Measurements from ENCODE around the gene ACER3. TPM values are rescaled to one million over a fixed set of nuclear protein-coding genes. Genes with fewer than 3 reads are reported as not detected.
A peak's percentile ranks its signal among the peaks of the same experiment; 100 is the strongest.

Gene ACER3
- total RNA-seq, 1 donor from 2014 or later: 25.7 TPM

GRCh38 chr11:77051511-77051910 is 190.8 kb downstream of the ACER3 start:
- peaks cover 5% of the 10 kb centered on the region for H3K4me1 Mint-ChIP-seq (ENCODE audit: low read depth, unreplicated experiment)
- peaks cover 5% of the 10 kb centered on the region for H3K36me3 Mint-ChIP-seq (ENCODE audit: unreplicated experiment)
- no peak overlapping the region for H3K27ac Mint-ChIP-seq (ENCODE audit: unreplicated experiment)
- no peaks in the 10 kb centered on the region for H3K27me3 Mint-ChIP-seq (ENCODE audit: unreplicated experiment)
- H3K9me3 Mint-ChIP-seq (ENCODE audit: unreplicated experiment): peaks cover 4% of the 10 kb centered on the region
- TF ChIP-seq, protein P1, sequence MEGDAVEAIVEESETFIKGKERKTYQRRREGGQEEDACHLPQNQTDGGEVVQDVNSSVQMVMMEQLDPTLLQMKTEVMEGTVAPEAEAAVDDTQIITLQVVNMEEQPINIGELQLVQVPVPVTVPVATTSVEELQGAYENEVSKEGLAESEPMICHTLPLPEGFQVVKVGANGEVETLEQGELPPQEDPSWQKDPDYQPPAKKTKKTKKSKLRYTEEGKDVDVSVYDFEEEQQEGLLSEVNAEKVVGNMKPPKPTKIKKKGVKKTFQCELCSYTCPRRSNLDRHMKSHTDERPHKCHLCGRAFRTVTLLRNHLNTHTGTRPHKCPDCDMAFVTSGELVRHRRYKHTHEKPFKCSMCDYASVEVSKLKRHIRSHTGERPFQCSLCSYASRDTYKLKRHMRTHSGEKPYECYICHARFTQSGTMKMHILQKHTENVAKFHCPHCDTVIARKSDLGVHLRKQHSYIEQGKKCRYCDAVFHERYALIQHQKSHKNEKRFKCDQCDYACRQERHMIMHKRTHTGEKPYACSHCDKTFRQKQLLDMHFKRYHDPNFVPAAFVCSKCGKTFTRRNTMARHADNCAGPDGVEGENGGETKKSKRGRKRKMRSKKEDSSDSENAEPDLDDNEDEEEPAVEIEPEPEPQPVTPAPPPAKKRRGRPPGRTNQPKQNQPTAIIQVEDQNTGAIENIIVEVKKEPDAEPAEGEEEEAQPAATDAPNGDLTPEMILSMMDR (IDR thresholded peaks at IDR 0.05; ENCODE audit: partially characterized antibody, unreplicated experiment): no peak
- no peak overlapping the region for H3K4me3 Mint-ChIP-seq (ENCODE audit: unreplicated experiment)
- DNase-seq: no peak

GRCh38 chr11:77052518-77052917 is 191.8 kb downstream of the ACER3 start:
- no peak for DNase-seq
- TF ChIP-seq, protein P1 (IDR thresholded peaks at IDR 0.05; ENCODE audit: partially characterized antibody, unreplicated experiment): no peak
- no peaks in the 10 kb centered on the region for H3K27me3 Mint-ChIP-seq (ENCODE audit: unreplicated experiment)

DNA sequence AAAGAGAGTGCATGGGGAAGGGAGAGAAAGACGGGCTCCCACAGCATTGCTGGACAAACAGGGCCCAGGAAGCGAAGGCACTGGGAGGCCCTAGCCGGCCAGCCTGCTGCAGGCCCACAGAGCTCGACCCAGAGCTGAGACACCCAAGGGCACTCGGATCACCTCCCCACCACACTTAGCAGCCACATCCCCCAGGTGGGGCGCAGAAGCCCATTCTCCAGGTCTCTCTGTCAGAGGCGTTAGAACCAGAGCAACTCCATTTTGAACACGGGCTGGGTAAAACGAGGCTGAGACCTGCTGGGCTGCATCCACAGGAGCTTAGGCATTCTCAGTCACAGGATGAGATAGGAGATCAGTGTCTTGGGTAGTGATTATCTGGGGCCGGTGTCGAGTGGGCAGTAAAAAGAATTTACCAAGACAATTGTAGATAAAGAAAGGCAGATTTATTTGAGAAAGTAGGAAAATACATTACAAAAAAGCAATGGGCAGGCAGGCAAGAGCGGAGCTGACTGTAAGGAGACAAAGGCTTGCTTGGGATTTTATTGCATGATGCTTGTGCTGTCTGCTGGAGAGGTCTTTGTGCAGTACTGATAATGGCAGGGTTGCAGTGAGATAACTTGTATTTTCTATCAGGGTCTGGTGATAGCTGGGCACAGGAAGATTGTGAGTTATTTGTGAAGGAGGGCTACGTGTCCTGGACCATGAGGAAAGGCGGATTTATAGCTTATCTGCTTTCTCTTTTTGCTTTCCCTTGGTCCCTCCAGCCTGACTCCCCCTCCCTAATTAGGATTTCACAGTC is 192.7 kb downstream of the ACER3 start:
- H3K36me3 Mint-ChIP-seq (ENCODE audit: unreplicated experiment): peaks cover 5% of the 10 kb centered on the region
- no peak overlapping the region for H3K27ac Mint-ChIP-seq (ENCODE audit: unreplicated experiment)
- no peak for DNase-seq
- H3K4me1 Mint-ChIP-seq (ENCODE audit: low read depth, unreplicated experiment): peaks cover 4% of the 10 kb centered on the region
- peaks cover 2% of the 10 kb centered on the region for H3K9me3 Mint-ChIP-seq (ENCODE audit: unreplicated experiment)
- H3K27me3 Mint-ChIP-seq (ENCODE audit: unreplicated experiment): no peaks in the 10 kb centered on the region
- TF ChIP-seq, protein P1 (IDR thresholded peaks at IDR 0.05; ENCODE audit: partially characterized antibody, unreplicated experiment): no peak
- H3K4me3 Mint-ChIP-seq (ENCODE audit: unreplicated experiment): no peak overlapping the region

More at GRCh38 chr11:77052518-77052917, 191.8 kb downstream of the ACER3 start:
- Mint-ChIP-seq H3K4me3 (ENCODE audit: unreplicated experiment) (no peak overlapping the region), H3K36me3 (ENCODE audit: unreplicated experiment) (peaks cover 5% of the 10 kb centered on the region), H3K27ac (ENCODE audit: unreplicated experiment) (no peak overlapping the region), H3K9me3 (ENCODE audit: unreplicated experiment) (peaks cover 4% of the 10 kb centered on the region), H3K4me1 (ENCODE audit: low read depth, unreplicated experiment) (peaks cover 4% of the 10 kb centered on the region)

DNA sequence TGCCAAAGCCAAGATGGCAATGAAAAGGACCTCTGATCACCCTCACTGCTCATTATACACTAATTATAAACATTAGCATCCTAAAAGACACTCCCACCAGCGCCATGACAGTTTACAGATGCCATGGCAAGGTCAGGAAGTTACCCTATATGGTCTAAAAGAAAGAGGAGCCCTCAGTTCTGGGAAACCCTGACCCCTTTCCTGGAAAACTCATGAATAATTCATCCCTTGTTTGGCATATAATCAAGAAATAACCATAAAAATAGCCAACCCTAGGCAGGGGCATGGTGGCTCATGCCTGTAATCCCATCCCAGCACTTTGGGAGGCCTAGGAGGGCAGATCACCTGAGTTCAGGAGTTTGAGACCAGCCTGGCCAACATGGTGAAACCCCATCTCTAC is 193.4 kb downstream of the ACER3 start:
- Mint-ChIP-seq H3K4me3 (ENCODE audit: unreplicated experiment) (no peak overlapping the region), H3K27me3 (ENCODE audit: unreplicated experiment) (no peaks in the 10 kb centered on the region), H3K9me3 (ENCODE audit: unreplicated experiment) (peaks cover 2% of the 10 kb centered on the region), H3K36me3 (ENCODE audit: unreplicated experiment) (peaks cover 5% of the 10 kb centered on the region), H3K27ac (ENCODE audit: unreplicated experiment) (no peak overlapping the region), H3K4me1 (ENCODE audit: low read depth, unreplicated experiment) (peaks cover 4% of the 10 kb centered on the region)
- TF ChIP-seq, protein P1 (IDR thresholded peaks at IDR 0.05; ENCODE audit: partially characterized antibody, unreplicated experiment): no peak
- no peak for DNase-seq

GRCh38 chr11:77055101-77055561 is 194.4 kb downstream of the ACER3 start:
- Mint-ChIP-seq H3K27me3 (ENCODE audit: unreplicated experiment) (peaks cover 2% of the 10 kb centered on the region), H3K4me3 (ENCODE audit: unreplicated experiment) (peak overlapping the region; percentile 30), H3K36me3 (ENCODE audit: unreplicated experiment) (peaks cover 5% of the 10 kb centered on the region), H3K27ac (ENCODE audit: unreplicated experiment) (no peak overlapping the region), H3K4me1 (ENCODE audit: low read depth, unreplicated experiment) (peaks cover 4% of the 10 kb centered on the region), H3K9me3 (ENCODE audit: unreplicated experiment) (peaks cover 2% of the 10 kb centered on the region)
- TF ChIP-seq, protein P1 (IDR thresholded peaks at IDR 0.05; ENCODE audit: partially characterized antibody, unreplicated experiment): no peak
- no peak for DNase-seq

Measured in glutamatergic neuron (in vitro differentiated cells).